D721Med (cell line): ENCODE data around the gene LSP1.
"Not testable (repeated sequence)": the region's sequence is repeated elsewhere in the genome, so short reads cannot be mapped to it uniquely, and the experiment has no call there.

Experiments
- DNase-seq: peaks from one replicate; pipeline ENCODE4 v3.0.0; 2011; ENCODE audit warnings: low spot score; ENCODE audit not compliant: insufficient read length
- FAIRE-seq: peaks from 2 replicates; lab custom pipeline; 2011; peaks lifted over from hg19 to GRCh38; lab: Jason Lieb, UNC
- TF ChIP-seq, protein P1 (sequence below): IDR thresholded peaks from 2 replicates; pipeline ENCODE4 v1.5.1; 2012; ENCODE audit warnings: mild to moderate bottlenecking, control low read depth; ENCODE audit not compliant: insufficient read depth; ENCODE audit errors: missing control alignments

The LSP1 gene

DNA sequence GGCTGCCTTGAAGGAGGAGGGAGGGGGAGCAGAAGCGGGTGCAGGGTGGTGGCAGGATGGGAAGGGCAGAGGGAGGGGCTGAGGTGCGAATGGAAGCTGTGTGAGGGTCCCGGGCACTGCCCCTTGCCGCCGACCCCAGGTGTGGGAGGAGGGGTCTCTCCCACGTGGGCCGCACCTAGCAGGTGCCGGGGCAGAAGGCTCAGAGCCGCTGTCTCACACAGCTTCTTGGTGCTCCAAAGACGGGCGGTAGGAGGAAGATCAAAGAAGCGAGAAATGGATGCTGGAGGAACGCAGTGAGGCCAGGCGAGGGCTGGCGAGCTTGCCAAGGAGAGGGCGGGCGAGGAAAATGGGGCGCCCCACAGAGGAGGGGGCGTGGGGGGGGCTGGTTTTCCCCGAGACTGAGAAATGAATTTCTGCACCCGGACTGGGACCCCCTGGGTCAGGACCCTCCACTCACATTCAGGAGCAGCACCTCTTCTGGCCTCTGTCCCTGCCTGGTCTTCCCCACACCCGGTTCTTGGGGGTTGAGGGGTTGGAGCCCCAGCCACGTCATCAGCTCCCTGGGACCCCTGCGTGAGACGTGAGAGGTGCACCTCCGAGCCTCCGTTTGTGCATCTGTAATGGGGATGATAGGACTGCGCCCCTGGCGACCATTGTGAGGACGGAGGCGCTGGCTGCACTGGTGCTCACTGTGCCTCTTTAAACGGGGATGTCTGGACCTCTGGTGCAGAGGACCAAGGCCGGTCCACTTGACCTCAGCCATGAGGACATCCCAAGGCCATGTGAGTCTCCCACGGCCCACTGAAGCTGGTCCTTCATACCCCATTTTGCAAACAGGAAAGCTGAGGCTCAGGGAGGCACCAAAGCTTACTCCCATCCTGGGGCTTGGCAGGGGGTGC is 16.8 kb downstream of the LSP1 start:
- no peak for FAIRE-seq
- no peak for DNase-seq
- TF ChIP-seq, protein P1, sequence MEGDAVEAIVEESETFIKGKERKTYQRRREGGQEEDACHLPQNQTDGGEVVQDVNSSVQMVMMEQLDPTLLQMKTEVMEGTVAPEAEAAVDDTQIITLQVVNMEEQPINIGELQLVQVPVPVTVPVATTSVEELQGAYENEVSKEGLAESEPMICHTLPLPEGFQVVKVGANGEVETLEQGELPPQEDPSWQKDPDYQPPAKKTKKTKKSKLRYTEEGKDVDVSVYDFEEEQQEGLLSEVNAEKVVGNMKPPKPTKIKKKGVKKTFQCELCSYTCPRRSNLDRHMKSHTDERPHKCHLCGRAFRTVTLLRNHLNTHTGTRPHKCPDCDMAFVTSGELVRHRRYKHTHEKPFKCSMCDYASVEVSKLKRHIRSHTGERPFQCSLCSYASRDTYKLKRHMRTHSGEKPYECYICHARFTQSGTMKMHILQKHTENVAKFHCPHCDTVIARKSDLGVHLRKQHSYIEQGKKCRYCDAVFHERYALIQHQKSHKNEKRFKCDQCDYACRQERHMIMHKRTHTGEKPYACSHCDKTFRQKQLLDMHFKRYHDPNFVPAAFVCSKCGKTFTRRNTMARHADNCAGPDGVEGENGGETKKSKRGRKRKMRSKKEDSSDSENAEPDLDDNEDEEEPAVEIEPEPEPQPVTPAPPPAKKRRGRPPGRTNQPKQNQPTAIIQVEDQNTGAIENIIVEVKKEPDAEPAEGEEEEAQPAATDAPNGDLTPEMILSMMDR: no peak

DNA sequence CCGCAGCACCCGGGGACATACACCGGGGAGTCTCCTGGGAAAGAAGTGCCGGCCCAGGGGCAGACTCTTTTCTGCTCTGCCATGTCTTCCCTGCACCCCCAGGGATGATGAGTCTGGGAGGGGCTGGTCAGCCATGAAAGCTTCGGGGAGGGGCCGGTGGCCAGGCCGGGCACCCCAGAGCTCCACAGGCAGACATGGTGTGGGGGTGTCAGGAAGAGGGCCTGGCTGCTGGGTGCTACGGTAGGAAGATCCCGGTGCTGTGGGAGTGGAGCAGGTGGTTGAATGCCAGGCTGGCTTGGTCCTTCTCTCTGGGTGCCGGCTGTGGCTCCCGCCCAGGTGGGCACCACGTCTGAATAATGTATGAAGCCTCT is 17.4 kb downstream of the LSP1 start:
- TF ChIP-seq, protein P1: no peak
- no peak for FAIRE-seq
- no peak for DNase-seq

DNA sequence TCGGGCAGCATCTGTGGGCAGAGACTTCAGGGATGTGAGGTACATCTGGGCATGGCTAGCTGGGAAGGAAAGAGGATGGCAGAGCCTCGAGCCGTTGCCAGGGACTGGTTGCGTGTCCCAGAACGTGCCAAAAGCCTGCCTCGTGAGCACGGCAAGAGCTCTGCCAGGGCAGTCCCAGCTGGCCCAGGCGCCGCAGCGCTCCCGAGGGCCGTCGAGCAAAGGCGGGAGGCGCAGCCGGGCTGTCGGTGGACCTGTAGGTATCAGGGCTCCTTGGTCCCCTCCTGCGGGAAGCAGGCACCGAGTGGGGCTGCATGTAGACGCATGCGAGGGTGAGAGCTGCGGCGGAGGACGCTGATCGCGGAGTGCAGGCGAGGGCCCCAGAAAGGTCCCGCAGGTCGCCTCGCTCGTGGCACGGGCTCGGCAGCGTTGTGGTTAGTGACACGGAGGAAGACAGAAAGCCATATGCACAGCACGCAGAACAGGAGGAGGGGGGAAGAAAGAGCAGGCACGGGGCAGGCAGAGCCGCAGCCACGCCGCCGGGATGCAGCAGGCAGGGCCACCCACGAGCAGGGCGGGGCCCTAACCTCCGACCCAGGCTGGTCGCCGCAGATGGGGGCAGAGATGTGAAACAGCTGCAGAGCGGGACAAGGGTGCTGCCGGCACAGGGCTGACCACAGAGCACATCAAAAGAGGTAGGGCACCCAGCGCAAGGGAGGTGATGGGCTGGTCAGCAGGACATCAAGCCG is 18.0 kb downstream of the LSP1 start:
- FAIRE-seq (no peak), DNase-seq (no peak)
- TF ChIP-seq, protein P1: no peak

DNA sequence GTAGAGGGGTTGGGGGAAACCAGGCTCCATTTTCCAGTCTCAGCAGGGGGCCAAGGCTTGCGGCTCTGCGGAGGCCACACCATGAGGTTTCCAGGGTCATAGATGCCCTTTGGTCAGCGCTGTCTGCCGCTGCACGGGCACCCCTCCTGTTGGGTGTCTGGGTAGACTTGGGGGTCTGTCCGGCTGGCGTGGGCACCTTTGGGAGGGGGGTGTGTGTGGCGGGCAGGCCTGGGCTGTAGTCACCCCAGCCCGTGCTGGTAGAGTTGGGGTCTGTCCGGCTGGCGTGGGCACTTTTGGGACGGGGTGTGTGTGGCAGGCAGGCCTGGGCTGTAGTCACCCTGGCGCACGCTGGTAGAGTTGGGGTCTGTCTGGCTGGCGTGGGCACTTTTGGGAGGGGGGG is 18.6 kb downstream of the LSP1 start:
- FAIRE-seq (no peak), DNase-seq (no peak)
- TF ChIP-seq, protein P1: no peak

DNA sequence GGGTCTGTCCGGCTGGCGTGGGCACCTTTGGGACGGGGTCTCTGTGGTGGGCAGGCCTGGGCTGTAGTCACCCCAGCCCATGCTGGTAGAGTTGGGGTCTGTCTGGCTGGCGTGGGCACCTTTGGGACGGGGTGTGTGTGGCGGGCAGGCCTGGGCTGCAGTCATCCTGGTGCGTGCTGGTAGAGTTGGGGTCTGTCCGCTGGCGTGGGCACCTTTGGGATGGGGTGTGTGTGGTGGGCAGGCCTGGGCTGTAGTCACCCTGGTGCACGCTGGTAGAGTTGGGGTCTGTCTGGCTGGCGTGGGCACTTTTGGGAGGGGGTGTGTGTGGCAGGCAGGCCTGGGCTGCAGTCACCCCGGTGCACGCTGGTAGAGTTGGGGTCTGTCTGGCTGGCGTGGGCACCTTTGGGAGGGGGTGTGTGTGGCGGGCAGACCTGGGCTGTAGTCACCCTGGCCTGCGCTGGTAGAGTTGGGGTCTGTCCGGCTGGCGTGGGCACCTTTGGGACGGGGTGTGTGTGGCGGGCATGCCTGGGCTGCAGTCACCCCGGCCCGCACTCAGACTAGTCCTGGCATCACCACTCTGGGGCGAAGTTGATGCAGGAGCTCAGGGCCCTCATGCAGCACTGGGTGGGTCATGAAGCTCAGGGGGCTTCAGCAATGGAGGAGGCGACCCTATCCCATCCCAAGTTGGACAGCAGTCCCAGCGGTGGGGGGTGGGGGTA is 19.5 kb downstream of the LSP1 start:
- no peak for DNase-seq
- no peak for FAIRE-seq
- TF ChIP-seq, protein P1: no peak

DNA sequence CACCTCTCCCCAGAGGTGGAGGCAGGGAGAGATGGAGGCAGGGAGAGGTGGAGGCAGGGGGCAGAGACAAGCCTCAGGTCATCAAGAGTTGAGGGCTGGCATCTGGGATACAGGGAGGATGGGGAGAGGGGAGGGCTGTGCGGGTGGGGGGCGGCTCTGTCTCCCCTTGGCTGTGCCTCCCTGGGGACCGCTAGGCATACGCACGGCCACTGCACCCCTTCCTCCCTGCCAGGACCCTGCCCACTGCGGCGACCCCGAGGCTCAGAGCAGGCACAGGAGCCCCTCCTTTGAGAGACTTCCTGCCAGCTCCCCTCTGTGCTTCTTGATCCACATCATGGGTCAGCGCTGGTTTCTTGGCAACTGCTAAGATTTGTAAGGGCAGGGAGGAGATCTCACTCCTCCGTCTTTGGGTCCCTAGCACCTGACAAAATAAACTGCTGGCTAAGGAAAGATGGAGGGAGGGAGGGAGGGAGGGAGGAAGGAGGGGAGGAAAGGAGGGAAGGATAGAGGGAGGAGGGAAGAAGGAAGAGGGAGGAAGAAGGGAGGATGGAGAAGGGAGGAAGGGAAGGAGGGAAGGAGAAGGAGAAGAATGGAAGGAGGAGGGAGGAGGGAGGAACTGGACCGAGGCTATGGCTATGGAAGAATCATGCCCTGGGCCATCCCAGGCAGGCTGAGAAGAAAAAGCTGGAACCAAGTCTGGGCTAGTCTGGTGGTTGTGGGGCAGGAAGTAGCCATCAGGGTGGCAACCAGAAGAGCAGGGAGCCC is 20.3 kb downstream of the LSP1 start:
- DNase-seq: no peak
- TF ChIP-seq, protein P1: no peak
- FAIRE-seq: no peak

DNA sequence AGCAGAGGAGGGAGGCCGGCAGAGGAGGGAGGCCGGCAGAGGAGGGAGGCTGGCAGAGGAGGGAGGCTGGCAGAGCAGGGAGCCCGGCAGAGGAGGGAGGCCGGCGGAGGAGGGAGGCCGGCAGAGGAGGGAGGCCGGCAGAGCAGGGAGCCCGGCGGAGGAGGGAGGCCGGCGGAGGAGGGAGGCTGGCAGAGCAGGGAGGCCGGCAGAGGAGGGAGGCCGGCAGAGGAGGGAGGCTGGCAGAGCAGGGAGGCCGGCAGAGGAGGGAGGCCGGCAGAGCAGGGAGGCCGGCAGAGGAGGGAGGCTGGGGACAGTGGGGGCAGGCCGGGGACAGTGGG is 20.9 kb downstream of the LSP1 start:
- DNase-seq, FAIRE-seq: not testable (repeated sequence)

DNA sequence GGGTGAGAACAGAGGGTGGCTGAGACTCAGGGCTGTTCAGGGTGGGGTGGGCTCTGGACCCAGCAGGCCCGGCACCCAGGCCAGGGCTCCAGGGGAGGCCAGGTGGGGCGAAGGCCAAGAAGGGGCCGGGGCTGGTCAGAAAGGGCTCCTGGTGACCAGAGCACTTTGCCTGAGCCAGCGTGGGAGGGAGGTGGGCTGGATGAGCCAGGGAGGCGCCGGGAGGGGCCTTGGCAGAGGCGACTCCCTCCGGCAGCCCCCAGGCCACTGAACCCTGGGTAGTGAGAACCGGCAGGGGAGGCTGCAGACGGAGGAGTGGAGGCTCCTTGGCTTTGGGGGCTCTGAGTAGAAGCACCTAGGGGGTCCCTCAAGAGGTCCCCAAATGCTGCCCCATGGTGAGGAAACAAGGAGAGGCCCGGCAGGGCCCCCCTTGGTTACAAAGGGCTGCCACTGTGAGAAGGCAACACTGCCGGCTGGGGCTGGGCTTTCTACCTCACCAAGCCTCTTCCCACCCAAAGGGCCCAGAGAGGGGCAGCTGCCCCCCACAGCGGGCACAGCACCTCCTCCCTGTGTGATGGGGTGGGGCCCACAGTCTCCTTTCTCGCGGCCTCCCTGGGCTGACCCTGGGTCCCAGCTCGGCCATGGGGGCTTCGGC is 21.7 kb downstream of the LSP1 start:
- FAIRE-seq, DNase-seq: not testable (repeated sequence)
